CD14-positive monocyte (primary cell): ENCODE data around the gene SENP3. TPM values are rescaled to one million over a fixed set of nuclear protein-coding genes. Genes with fewer than 3 reads are reported as not detected.

ENCODE experiments used
- DNase-seq, 3 donors: peaks; one replicate each; pipeline ENCODE4 v3.0.0-alpha.2; 2011 to 2022
- H2AFZ ChIP-seq: 2 replicates; pipeline ENCODE4 v1.6.0; 2012; ENCODE audit warnings: mild to moderate bottlenecking, low read depth, low read length, inconsistent platforms; ENCODE audit not compliant: insufficient read depth, poor library complexity, severe bottlenecking
- H3K27ac ChIP-seq, 2 donors: 1 replicate in 1 of 2; 2 replicates in 1 of 2; pipeline ENCODE4 v1.5.1; 2012 to 2013; ENCODE audit warnings: low read length in 2 of 2, control low read depth in 1 of 2, inconsistent platforms in 1 of 2, low read depth in 1 of 2, mild to moderate bottlenecking in 1 of 2
- H3K27me3 ChIP-seq, 2 donors: one replicate each; pipeline versions ENCODE4 v1.6.0 to v1.6.1; 2011 to 2013; ENCODE audit warnings: low read length in 2 of 2; ENCODE audit not compliant: control insufficient read depth in 2 of 2, insufficient read depth in 2 of 2
- H3K36me3 ChIP-seq, 2 donors: replicated peaks in 1 of 2; 1 replicate in 1 of 2; 2 replicates in 1 of 2; pipeline versions ENCODE4 v1.5.1 to v1.6.1; 2012 to 2013; ENCODE audit warnings: low read length in 2 of 2, control low read depth in 1 of 2, inconsistent platforms in 1 of 2, mild to moderate bottlenecking in 1 of 2; ENCODE audit not compliant: insufficient read depth in 2 of 2, control insufficient read depth in 1 of 2
- H3K4me1 ChIP-seq, 2 donors: 1 replicate in 1 of 2; 2 replicates in 1 of 2; pipeline versions ENCODE4 v1.5.1 to v1.6.1; 2012 to 2013; ENCODE audit warnings: low read length in 2 of 2, control low read depth in 1 of 2, inconsistent platforms in 1 of 2, mild to moderate bottlenecking in 1 of 2, moderate library complexity in 1 of 2; ENCODE audit not compliant: insufficient read depth in 2 of 2, control insufficient read depth in 1 of 2
- H3K4me2 ChIP-seq: replicated peaks from 2 replicates; pipeline ENCODE3; 2012; ENCODE audit warnings: low read length, moderate library complexity, mild to moderate bottlenecking; ENCODE audit not compliant: poor library complexity, severe bottlenecking; ENCODE audit errors: extremely low read depth
- H3K4me3 ChIP-seq, 3 experiments: fragments of 200-600 bp in 1 of 3; sonication (generic) in 1 of 3; replicated peaks in 1 of 3; 1 replicate in 2 of 3; 2 replicates in 1 of 3; pipeline ENCODE4 v1.5.1; 2011 to 2013; ENCODE audit warnings: low read length in 3 of 3, mild to moderate bottlenecking in 3 of 3, control low read depth in 2 of 3, low read depth in 2 of 3, inconsistent platforms in 1 of 3, moderate library complexity in 1 of 3
- H3K79me2 ChIP-seq: 2 replicates; pipeline ENCODE4 v1.6.0; 2012; ENCODE audit warnings: mild to moderate bottlenecking, control low read depth, inconsistent platforms, low read length, moderate library complexity; ENCODE audit not compliant: insufficient read depth
- H3K9ac ChIP-seq: 2 replicates; pipeline ENCODE4 v1.6.0; 2017; ENCODE audit warnings: low read length, mild to moderate bottlenecking; ENCODE audit not compliant: insufficient read depth, poor library complexity, severe bottlenecking
- H3K9me3 ChIP-seq, 2 donors: replicated peaks in 1 of 2; 1 replicate in 1 of 2; 2 replicates in 1 of 2; pipeline versions ENCODE4 v1.5.1 to v1.6.1; 2012 to 2013; ENCODE audit warnings: low read length in 2 of 2, control low read depth in 1 of 2; ENCODE audit not compliant: control insufficient read depth in 1 of 2, insufficient read depth in 1 of 2
- H4K20me1 ChIP-seq: 2 replicates; pipeline ENCODE4 v1.6.0; 2012; ENCODE audit warnings: mild to moderate bottlenecking, low read length, control low read depth, moderate library complexity; ENCODE audit not compliant: insufficient read depth
- H3K27ac Mint-ChIP-seq, 7 donors: one replicate each; pipeline ENCODE4 v1.8.0; 2020; ENCODE audit warnings: mild to moderate bottlenecking in 7 of 7, mixed read lengths in 7 of 7, moderate library complexity in 6 of 7, inconsistent platforms in 2 of 7
- H3K27me3 Mint-ChIP-seq, 3 donors: one replicate each; pipeline ENCODE4 v1.8.0; 2021 to 2022; ENCODE audit warnings: low read depth in 3 of 3, mild to moderate bottlenecking in 3 of 3, mixed read lengths in 3 of 3, moderate library complexity in 3 of 3, inconsistent platforms in 1 of 3
- H3K36me3 Mint-ChIP-seq, 2 donors: one replicate each; pipeline ENCODE4 v1.8.0; 2020; ENCODE audit warnings: mixed read lengths in 2 of 2, inconsistent platforms in 1 of 2, mild to moderate bottlenecking in 1 of 2
- H3K4me1 Mint-ChIP-seq: one replicate; pipeline ENCODE4 v1.8.0; 2020; ENCODE audit warnings: mild to moderate bottlenecking, mixed read lengths
- H3K4me3 Mint-ChIP-seq, 2 donors: one replicate each; pipeline ENCODE4 v1.8.0; 2020; ENCODE audit warnings: mild to moderate bottlenecking in 2 of 2, mixed read lengths in 2 of 2, moderate library complexity in 1 of 2
- H3K9me3 Mint-ChIP-seq, 7 donors: one replicate each; pipeline ENCODE4 v1.8.0; 2020 to 2022; ENCODE audit warnings: mixed read lengths in 7 of 7, mild to moderate bottlenecking in 6 of 7, moderate library complexity in 6 of 7, inconsistent platforms in 2 of 7
- WGBS: methylation state at CpG from one replicate; pipeline ENCODE4 v1.1.5; 2013; ENCODE audit warnings: missing lambda C conversion rate; ENCODE audit not compliant: insufficient coverage; 5-methylcytosine and 5-hydroxymethylcytosine counted together
- intact Hi-C, 2 donors: fragments of 100-400 bp; cut with micrococcal nuclease; formaldehyde crosslinking; loops; one replicate each; pipeline versions ENCODE4 v1.15.0 to v1.15.1; 2023
- polyA plus RNA-seq, 3 donors: library from polyadenylated mRNA; depleted of rRNA in 1 of 3; unstranded in 2 of 3; stranded (reverse) in 1 of 3; fragments of 300-500 nt in 2 of 3; fragments of >200 nt in 1 of 3; fragmentation: Illumina TruSeq in 2 of 3; gene quantifications; 1 replicate in 2 of 3; 2 replicates in 1 of 3; pipeline ENCODE4 v1.2.3, GENCODE V29; 2012 to 2021
- TF ChIP-seq, protein P1 (sequence below): fragments of 200-600 bp; IDR thresholded peaks from one replicate; pipeline ENCODE4 v1.8.0; 2022; ENCODE audit warnings: antibody characterized with exemption, mild to moderate bottlenecking

SENP3 gene
- polyA plus RNA-seq, 3 donors = 2.9 to 140 (median 5.6) TPM

DNA sequence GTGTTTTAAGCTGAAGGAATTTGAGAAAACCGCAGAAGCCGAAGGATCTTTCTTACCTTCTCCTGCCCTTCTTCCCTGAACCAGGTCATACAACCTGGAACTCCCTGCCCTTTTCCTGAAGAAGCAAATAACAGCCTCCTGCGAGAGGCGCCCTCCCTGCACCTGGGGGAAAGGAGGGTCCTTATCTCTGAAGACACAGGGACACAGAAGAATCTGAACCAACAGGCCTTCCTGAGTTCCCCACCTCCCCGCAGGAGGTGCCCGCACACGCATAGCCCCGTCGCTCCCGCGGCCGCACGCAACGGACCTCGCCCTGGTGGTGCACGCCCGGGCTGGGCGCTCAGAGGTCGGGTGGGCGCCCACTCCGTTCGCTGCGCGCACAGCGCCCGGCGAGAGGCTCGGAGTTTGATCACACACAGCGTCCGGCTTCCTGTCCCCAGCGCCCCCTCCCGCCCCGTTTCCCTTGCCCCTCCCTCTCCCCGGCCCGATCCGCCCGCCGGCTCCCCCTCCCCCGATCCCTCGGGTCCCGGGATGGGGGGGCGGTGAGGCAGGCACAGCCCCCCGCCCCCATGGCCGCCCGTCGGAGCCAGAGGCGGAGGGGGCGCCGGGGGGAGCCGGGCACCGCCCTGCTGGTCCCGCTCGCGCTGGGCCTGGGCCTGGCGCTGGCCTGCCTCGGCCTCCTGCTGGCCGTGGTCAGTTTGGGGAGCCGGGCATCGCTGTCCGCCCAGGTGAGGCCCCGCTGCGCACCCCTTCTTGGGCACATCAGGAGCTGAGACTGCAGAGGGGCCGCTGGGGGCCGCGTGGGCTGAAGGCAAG lies 12.9 kb upstream of the SENP3 start, which contains the start of gene TNFSF12:
Gene TNFSF12 (plus strand): TSS at position 474 of the 816 bp plus-strand sequence. CDS start 96 bp downstream, at position 570.
- Mint-ChIP-seq H3K9me3 (no peaks in the 10 kb centered on the region), H3K27me3 (peaks cover 2 to 9% (median 7%) of the 10 kb centered on the region in 3 donors), H3K27ac (peak within 1 kb of the TSS; percentile 64 to 85 (median 75)), H3K36me3 (peaks cover 18 to 22% of the 10 kb centered on the region in 2 donors), H3K4me3 (peak within 1 kb of the TSS; percentile 81 to 94), H3K4me1 (peaks cover 57% of the 10 kb centered on the region)
- peaks cover 35% of the 10 kb centered on the region for H3K79me2 ChIP-seq
- peak within 1 kb of the TSS; percentile 87 for H3K9ac ChIP-seq
- H3K9me3 ChIP-seq = no peaks in the 10 kb centered on the region
- intact Hi-C loops = no loop called here
- peak within 1 kb of the TSS; percentile 96 for H3K4me2 ChIP-seq
- TF ChIP-seq, protein P1, sequence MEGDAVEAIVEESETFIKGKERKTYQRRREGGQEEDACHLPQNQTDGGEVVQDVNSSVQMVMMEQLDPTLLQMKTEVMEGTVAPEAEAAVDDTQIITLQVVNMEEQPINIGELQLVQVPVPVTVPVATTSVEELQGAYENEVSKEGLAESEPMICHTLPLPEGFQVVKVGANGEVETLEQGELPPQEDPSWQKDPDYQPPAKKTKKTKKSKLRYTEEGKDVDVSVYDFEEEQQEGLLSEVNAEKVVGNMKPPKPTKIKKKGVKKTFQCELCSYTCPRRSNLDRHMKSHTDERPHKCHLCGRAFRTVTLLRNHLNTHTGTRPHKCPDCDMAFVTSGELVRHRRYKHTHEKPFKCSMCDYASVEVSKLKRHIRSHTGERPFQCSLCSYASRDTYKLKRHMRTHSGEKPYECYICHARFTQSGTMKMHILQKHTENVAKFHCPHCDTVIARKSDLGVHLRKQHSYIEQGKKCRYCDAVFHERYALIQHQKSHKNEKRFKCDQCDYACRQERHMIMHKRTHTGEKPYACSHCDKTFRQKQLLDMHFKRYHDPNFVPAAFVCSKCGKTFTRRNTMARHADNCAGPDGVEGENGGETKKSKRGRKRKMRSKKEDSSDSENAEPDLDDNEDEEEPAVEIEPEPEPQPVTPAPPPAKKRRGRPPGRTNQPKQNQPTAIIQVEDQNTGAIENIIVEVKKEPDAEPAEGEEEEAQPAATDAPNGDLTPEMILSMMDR = peak; percentile 8
- H4K20me1 ChIP-seq = no peaks in the 10 kb centered on the region
- WGBS = 2% methylated on average over 58 of the region's 65 CpGs
- no peaks in the 10 kb centered on the region for H3K27me3 ChIP-seq
- no peaks in the 10 kb centered on the region for H3K36me3 ChIP-seq
- peak within 1 kb of the TSS in 1 of 2 donors; percentile 71 for H3K27ac ChIP-seq
- peaks cover 52 to 55% of the 10 kb centered on the region in 2 donors for H3K4me1 ChIP-seq
- H2AFZ ChIP-seq = peak within 1 kb of the TSS; percentile 80
- peak within 1 kb of the TSS; percentile 63 to 93 (median 79) for H3K4me3 ChIP-seq
- DNase-seq = peak in 2 of 3 donors; percentile 37 to 42

DNA sequence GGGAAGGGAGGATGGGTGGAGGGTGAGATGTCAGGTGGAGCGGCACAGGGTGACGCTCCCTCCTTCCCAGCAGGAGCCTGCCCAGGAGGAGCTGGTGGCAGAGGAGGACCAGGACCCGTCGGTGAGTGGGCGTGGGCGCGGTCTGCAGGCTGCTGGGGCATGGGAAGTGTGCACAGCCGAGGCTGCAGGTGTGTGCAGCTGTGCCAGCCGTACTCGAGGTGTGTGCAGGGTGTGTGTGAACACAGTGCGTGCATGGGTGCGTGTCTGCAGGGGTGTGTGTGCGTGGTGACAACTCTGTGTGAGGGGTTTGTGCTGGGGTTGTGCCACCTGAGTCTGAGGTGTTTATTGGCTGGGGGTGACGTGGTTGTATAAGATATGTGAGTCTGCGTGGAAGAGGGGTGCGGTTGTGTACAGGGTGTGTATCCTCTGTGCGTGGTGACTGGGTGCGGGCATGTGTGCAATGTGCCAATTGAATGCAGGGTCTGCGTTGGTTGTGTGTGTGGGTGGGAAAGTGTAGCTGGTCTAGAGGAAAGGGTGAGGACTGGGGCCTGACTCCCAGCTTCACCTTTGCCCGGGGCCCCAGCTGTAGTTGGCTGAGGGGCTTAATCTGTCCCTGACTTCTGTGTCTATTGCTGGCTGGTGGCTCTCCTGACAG lies 12.2 kb upstream of the SENP3 start:
- peaks cover 35% of the 10 kb centered on the region for H3K79me2 ChIP-seq
- peak overlapping the region; percentile 81 to 94 for H3K4me3 Mint-ChIP-seq
- no peaks in the 10 kb centered on the region for H4K20me1 ChIP-seq
- H3K4me1 Mint-ChIP-seq = peaks cover 60% of the 10 kb centered on the region
- H3K27me3 Mint-ChIP-seq = peaks cover 2 to 9% (median 7%) of the 10 kb centered on the region in 3 donors
- peak overlapping the region; percentile 87 for H3K9ac ChIP-seq
- H3K9me3 ChIP-seq = no peaks in the 10 kb centered on the region
- WGBS = 63% methylated on average over 17 of the region's 20 CpGs
- H3K4me3 ChIP-seq = peak overlapping the region; percentile 63 to 93 (median 79)
- H3K4me1 ChIP-seq = peaks cover 57 to 59% of the 10 kb centered on the region in 2 donors
- H3K27ac Mint-ChIP-seq = peak overlapping the region in 6 of 7 donors; percentile 21 to 80 (median 65)
- no peaks in the 10 kb centered on the region for H3K36me3 ChIP-seq
- peaks cover 21 to 26% of the 10 kb centered on the region in 2 donors for H3K36me3 Mint-ChIP-seq
- intact Hi-C loops = no loop called here
- peak overlapping the region; percentile 96 for H3K4me2 ChIP-seq
- H3K27me3 ChIP-seq = no peaks in the 10 kb centered on the region
- DNase-seq = no peak
- no peaks in the 10 kb centered on the region for H3K9me3 Mint-ChIP-seq
- TF ChIP-seq, protein P1 = no peak
- H3K27ac ChIP-seq = peak overlapping the region in 1 of 2 donors; percentile 71
- peak overlapping the region; percentile 80 for H2AFZ ChIP-seq
